NB4 (cell line): Measurements from ENCODE around the gene FAM3C.

Experiments used
- DNase-seq: peaks from one replicate; pipeline ENCODE4 v3.0.0; 2010; ENCODE audit warnings: low read depth
- H3K4me3 ChIP-seq: one replicate; pipeline ENCODE4 v1.5.1; 2011; ENCODE audit warnings: mild to moderate bottlenecking, low read depth, low read length, moderate library complexity
- CTCF ChIP-seq: IDR thresholded peaks from one replicate; pipeline ENCODE4 v1.5.1; 2012; ENCODE audit warnings: low read depth, low read length
- MAX ChIP-seq: IDR thresholded peaks from 2 replicates; pipeline ENCODE4 v1.6.1; 2011; ENCODE audit warnings: low read depth, low read length
- MYC ChIP-seq: IDR thresholded peaks from 2 replicates; pipeline ENCODE4 v1.6.1; 2011; ENCODE audit warnings: low read depth, low read length
- POLR2A ChIP-seq: IDR thresholded peaks from 2 replicates; pipeline ENCODE4 v1.6.1; 2011; ENCODE audit warnings: mild to moderate bottlenecking; ENCODE audit not compliant: insufficient read length; ENCODE audit errors: extremely low read depth

The FAM3C gene

GRCh38 chr7:121382473-121382872, 13.6 kb downstream of the FAM3C start:
- H3K4me3 ChIP-seq = no peak overlapping the region
- DNase-seq = no peak
- no peak for TF ChIP-seq CTCF
- no peak for TF ChIP-seq MYC
- TF ChIP-seq MAX = no peak
- TF ChIP-seq POLR2A = no peak

- DNase-seq = no peak
- TF ChIP-seq MYC = no peak
- no peak for TF ChIP-seq POLR2A
- no peak for TF ChIP-seq MAX
- H3K4me3 ChIP-seq = no peak overlapping the region
Observed at GRCh38 chr7:121379930-121380329, 16.2 kb downstream of the FAM3C start.

GRCh38 chr7:121376979-121377378, 19.1 kb downstream of the FAM3C start:
- DNase-seq = no peak
- H3K4me3 ChIP-seq = no peak overlapping the region
- TF ChIP-seq POLR2A (no peak), MAX (no peak), MYC (no peak), CTCF (no peak)

GRCh38 chr7:121373177-121373576, 22.9 kb downstream of the FAM3C start:
- no peak overlapping the region for H3K4me3 ChIP-seq
- TF ChIP-seq POLR2A (no peak), CTCF (no peak), MYC (no peak), MAX (no peak)
- DNase-seq = no peak

- DNase-seq = no peak
- TF ChIP-seq MYC (no peak), POLR2A (no peak), CTCF (no peak), MAX (no peak)
- H3K4me3 ChIP-seq = no peak overlapping the region
Observed at GRCh38 chr7:121372376-121373010, 23.6 kb downstream of the FAM3C start.

GRCh38 chr7:121371883-121372282, 24.2 kb downstream of the FAM3C start:
- H3K4me3 ChIP-seq = no peak overlapping the region
- TF ChIP-seq CTCF (no peak), MAX (no peak), MYC (no peak), POLR2A (no peak)
- DNase-seq = no peak
